B cell (primary cell): ENCODE results near the gene PIP5KL1. TPM values are rescaled to one million over a fixed set of nuclear protein-coding genes. Genes with fewer than 3 reads are reported as not detected.

Experiments used
- ATAC-seq: fragments of 200-7000 bp; cut with Tn5 transposase; one replicate; pipeline ENCODE4 v1.10.0; 2021; ENCODE audit warnings: low read depth, mild to moderate bottlenecking, moderate number of reproducible peaks, moderate library complexity
- CTCF ChIA-PET: fragments of 350-600 bp; sonication (Branson Sonifier 250); formaldehyde crosslinking; loops from one replicate; lab custom pipeline; 2021; ENCODE audit warnings: antibody characterized with exemption, inconsistent platforms; lab: Charles Lee
- POLR2A ChIA-PET: fragments of 350-600 bp; sonication (Branson Sonifier 250); formaldehyde crosslinking; loops from one replicate; lab custom pipeline; 2021; ENCODE audit warnings: antibody characterized with exemption; lab: Charles Lee
- DNase-seq: peaks from one replicate; pipeline ENCODE4 v3.0.0; 2013
- H2AFZ ChIP-seq: 2 replicates; pipeline ENCODE4 v1.6.1; 2012; ENCODE audit warnings: mild to moderate bottlenecking, low read depth, low read length; ENCODE audit not compliant: insufficient read depth, poor library complexity, severe bottlenecking
- H3K27ac ChIP-seq, 2 donors: 1 replicate in 1 of 2; 2 replicates in 1 of 2; pipeline ENCODE4 v1.5.1; 2012 to 2013; ENCODE audit warnings: low read length in 2 of 2, mild to moderate bottlenecking in 2 of 2, moderate library complexity in 1 of 2
- H3K27me3 ChIP-seq, 4 experiments: fragments of 200-600 bp in 1 of 4; sonication (generic) in 1 of 4; replicated peaks in 1 of 4; 1 replicate in 2 of 4; 2 replicates in 2 of 4; pipeline versions ENCODE4 v1.6.1 to v1.7.0; 2013 to 2016; ENCODE audit warnings: low read length in 3 of 4, mild to moderate bottlenecking in 2 of 4, mixed read lengths in 1 of 4, moderate library complexity in 1 of 4; ENCODE audit not compliant: insufficient read depth in 4 of 4, control insufficient read depth in 3 of 4; ENCODE audit errors: control extremely low read depth in 1 of 4
- H3K36me3 ChIP-seq, 2 experiments: replicated peaks in 1 of 2; 1 replicate in 1 of 2; 2 replicates in 1 of 2; pipeline versions ENCODE4 v1.6.1 to v1.7.1; 2013; ENCODE audit warnings: low read length in 1 of 2; ENCODE audit not compliant: insufficient read depth in 2 of 2, control insufficient read depth in 1 of 2; ENCODE audit errors: control extremely low read depth in 1 of 2, extremely low read depth in 1 of 2
- H3K4me1 ChIP-seq, 2 donors: fragments of 200-600 bp in 1 of 2; sonication (generic) in 1 of 2; 1 replicate in 1 of 2; 2 replicates in 1 of 2; pipeline versions ENCODE4 v1.5.1 to v1.6.1; 2013 to 2017; ENCODE audit warnings: low read length in 2 of 2; ENCODE audit not compliant: control insufficient read depth in 2 of 2, insufficient read depth in 2 of 2
- H3K4me2 ChIP-seq: replicated peaks from 2 replicates; pipeline ENCODE3; 2012; ENCODE audit warnings: mild to moderate bottlenecking, low read depth, low read length; ENCODE audit not compliant: poor library complexity, severe bottlenecking
- H3K4me3 ChIP-seq, 5 experiments: fragments of 200-600 bp in 1 of 5; sonication (generic) in 1 of 5; 1 replicate in 3 of 5; 2 replicates in 2 of 5; pipeline versions ENCODE4 v1.5.1 to v1.7.0; 2011 to 2016; ENCODE audit warnings: low read length in 4 of 5, mild to moderate bottlenecking in 4 of 5, low read depth in 2 of 5, control low read depth in 1 of 5, moderate library complexity in 1 of 5; ENCODE audit not compliant: insufficient read depth in 1 of 5; ENCODE audit errors: control extremely low read depth in 1 of 5, extremely low read depth in 1 of 5
- H3K79me2 ChIP-seq: fragments of 200-600 bp; sonication (generic); one replicate; pipeline ENCODE4 v1.6.0; 2016; ENCODE audit warnings: low read length; ENCODE audit not compliant: control insufficient read depth, insufficient read depth
- H3K9ac ChIP-seq: fragments of 200-600 bp; sonication (generic); 2 replicates; pipeline ENCODE4 v1.6.1; 2017; ENCODE audit warnings: mild to moderate bottlenecking, low read length, moderate library complexity
- H3K9me3 ChIP-seq, 3 donors: one replicate each; pipeline versions ENCODE4 v1.6.1 to v1.7.1; 2013; ENCODE audit warnings: low read length in 2 of 3; ENCODE audit not compliant: control insufficient read depth in 2 of 3, insufficient read depth in 1 of 3; ENCODE audit errors: control extremely low read depth in 1 of 3
- H4K20me1 ChIP-seq: 2 replicates; pipeline ENCODE4 v1.6.0; 2012; ENCODE audit warnings: mild to moderate bottlenecking, low read length; ENCODE audit not compliant: insufficient read depth, control insufficient read depth, poor library complexity, severe bottlenecking
- H3K27ac Mint-ChIP-seq: one replicate; pipeline ENCODE4 v1.8.0; 2021; ENCODE audit warnings: mixed read lengths
- H3K27me3 Mint-ChIP-seq: one replicate; pipeline ENCODE4 v1.8.0; 2021; ENCODE audit warnings: mixed read lengths
- H3K4me1 Mint-ChIP-seq: one replicate; pipeline ENCODE4 v1.8.0; 2021; ENCODE audit warnings: mixed read lengths
- H3K4me3 Mint-ChIP-seq: one replicate; pipeline ENCODE4 v1.8.0; 2021; ENCODE audit warnings: mixed read lengths
- H3K9me3 Mint-ChIP-seq: one replicate; pipeline ENCODE4 v1.8.0; 2022; ENCODE audit warnings: mixed read lengths; ENCODE audit not compliant: insufficient read depth
- EZH2 ChIP-seq: IDR thresholded peaks from 2 replicates; pipeline ENCODE4 v1.6.1; 2012; ENCODE audit warnings: borderline replicate concordance, low read depth, mild to moderate bottlenecking, moderate library complexity, low read length; ENCODE audit not compliant: insufficient read depth, poor library complexity, severe bottlenecking
- WGBS: methylation state at CpG from one replicate; pipeline ENCODE4 v1.1.5; 2013; ENCODE audit warnings: missing lambda C conversion rate; ENCODE audit not compliant: insufficient coverage; 5-methylcytosine and 5-hydroxymethylcytosine counted together
- intact Hi-C: fragments of 100-400 bp; cut with micrococcal nuclease; formaldehyde crosslinking; loops from one replicate; pipeline ENCODE4 v1.10.0; 2022
- polyA plus RNA-seq: library from polyadenylated mRNA; depleted of rRNA; stranded (reverse); fragments of >200 nt; gene quantifications from 2 replicates; pipeline ENCODE4 v1.2.3, GENCODE V29; 2012
- total RNA-seq, 2 donors: library from RNA; stranded (reverse); fragments of 120-200 nt in 1 of 2; gene quantifications; 1 replicate in 1 of 2; 2 replicates in 1 of 2; pipeline versions ENCODE4 v1.2.3 to v1.2.4, GENCODE V29; 2013 to 2022
- TF ChIP-seq, protein P1 (sequence below): fragments of 200-600 bp; IDR thresholded peaks from one replicate; pipeline ENCODE4 v1.8.0; 2022; ENCODE audit warnings: antibody characterized with exemption, mild to moderate bottlenecking

PIP5KL1 gene
- total and polyA plus RNA-seq, 2 donors (not counting 1 experiment from before 2014, with no cell fraction given) = 0.75 to 1.4 TPM

DNA sequence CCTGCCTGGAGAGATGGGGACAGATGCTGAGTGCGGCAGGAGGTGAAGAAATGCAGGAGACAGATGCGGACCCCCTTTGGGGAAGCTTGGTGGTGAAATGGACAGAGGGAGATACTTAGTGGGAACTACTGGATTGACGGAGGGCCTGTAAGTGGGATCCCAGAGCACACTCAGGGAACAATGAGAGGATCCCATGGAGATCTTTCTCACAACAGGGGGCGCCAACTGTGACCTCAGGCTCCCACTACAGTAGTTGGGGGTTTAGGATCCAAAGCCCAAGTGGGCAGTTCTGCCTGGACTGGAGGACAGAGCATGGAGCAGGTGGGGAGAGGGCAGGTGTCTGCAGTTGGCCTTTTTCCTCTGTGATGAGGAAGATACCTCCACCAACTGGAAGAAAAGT is 3.7 kb upstream of the PIP5KL1 start:
- H3K79me2 ChIP-seq = peaks cover 41% of the 10 kb centered on the region
- intact Hi-C loops = no loop called here
- Mint-ChIP-seq H3K27ac (peak overlapping the region; percentile 27), H3K27me3 (peaks cover 3% of the 10 kb centered on the region), H3K4me3 (no peak overlapping the region), H3K4me1 (peaks cover 57% of the 10 kb centered on the region), H3K9me3 (no peaks in the 10 kb centered on the region)
- TF ChIP-seq, protein P1, sequence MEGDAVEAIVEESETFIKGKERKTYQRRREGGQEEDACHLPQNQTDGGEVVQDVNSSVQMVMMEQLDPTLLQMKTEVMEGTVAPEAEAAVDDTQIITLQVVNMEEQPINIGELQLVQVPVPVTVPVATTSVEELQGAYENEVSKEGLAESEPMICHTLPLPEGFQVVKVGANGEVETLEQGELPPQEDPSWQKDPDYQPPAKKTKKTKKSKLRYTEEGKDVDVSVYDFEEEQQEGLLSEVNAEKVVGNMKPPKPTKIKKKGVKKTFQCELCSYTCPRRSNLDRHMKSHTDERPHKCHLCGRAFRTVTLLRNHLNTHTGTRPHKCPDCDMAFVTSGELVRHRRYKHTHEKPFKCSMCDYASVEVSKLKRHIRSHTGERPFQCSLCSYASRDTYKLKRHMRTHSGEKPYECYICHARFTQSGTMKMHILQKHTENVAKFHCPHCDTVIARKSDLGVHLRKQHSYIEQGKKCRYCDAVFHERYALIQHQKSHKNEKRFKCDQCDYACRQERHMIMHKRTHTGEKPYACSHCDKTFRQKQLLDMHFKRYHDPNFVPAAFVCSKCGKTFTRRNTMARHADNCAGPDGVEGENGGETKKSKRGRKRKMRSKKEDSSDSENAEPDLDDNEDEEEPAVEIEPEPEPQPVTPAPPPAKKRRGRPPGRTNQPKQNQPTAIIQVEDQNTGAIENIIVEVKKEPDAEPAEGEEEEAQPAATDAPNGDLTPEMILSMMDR = no peak
- TF ChIP-seq EZH2 = no peak
- H3K4me2 ChIP-seq = no peak overlapping the region
- H3K9me3 ChIP-seq = peaks cover 0 to 4% (median 0%) of the 10 kb centered on the region in 3 donors
- 96% methylated on average over 4 of the region's 4 CpGs for WGBS
- ChIA-PET CTCF (interaction anchor here (1.2 to 2.0 kb wide), 2 partner anchors 8 to 183 kb away, joined by 3 to 4 read pairs; no protein-coding TSS in a partner anchor), POLR2A (interaction anchor here (1.4 kb wide), 1 partner anchor 155 kb away, joined by 3 read pairs; no protein-coding TSS in a partner anchor)
- no peak overlapping the region for H3K27ac ChIP-seq
- peaks cover 16% of the 10 kb centered on the region for H4K20me1 ChIP-seq
- ATAC-seq = no peak
- peaks cover 0 to under 1% (median under 1%) of the 10 kb centered on the region in 4 experiments for H3K27me3 ChIP-seq
- no peak for DNase-seq
- H3K4me1 ChIP-seq = peaks cover 38 to 49% of the 10 kb centered on the region in 2 donors
- no peak overlapping the region for H3K9ac ChIP-seq
- no peak overlapping the region for H2AFZ ChIP-seq
- H3K4me3 ChIP-seq = no peak overlapping the region
- peaks cover 0 to 11% of the 10 kb centered on the region in 2 experiments for H3K36me3 ChIP-seq
